Right atrium auricular region (tissue), 2 donors: ENCODE measurements around the gene SPPL3. TPM values are rescaled to one million over a fixed set of nuclear protein-coding genes. Genes with fewer than 3 reads are reported as not detected.

ENCODE experiments used
- DNase-seq: peaks from one replicate; pipeline ENCODE4 v3.0.0-alpha.2; 2019; ENCODE audit warnings: low spot score
- H3K27ac ChIP-seq, 2 donors: fragments of 200-600 bp; sonication (generic); 1 replicate in 1 of 2; 2 replicates in 1 of 2; pipeline ENCODE4 v1.5.1; 2016 to 2019
- H3K27me3 ChIP-seq, 2 donors: fragments of 200-600 bp; sonication (generic); one replicate each; pipeline versions ENCODE4 v1.5.1 to v1.6.0; 2017 to 2019
- H3K36me3 ChIP-seq: fragments of 200-600 bp; sonication (generic); one replicate; pipeline ENCODE4 v1.5.1; 2016
- H3K4me1 ChIP-seq, 2 donors: fragments of 200-600 bp; sonication (generic); one replicate each; pipeline versions ENCODE4 v1.5.1 to v1.6.0; 2017 to 2019
- H3K4me3 ChIP-seq, 2 donors: fragments of 200-600 bp; sonication (generic); 1 replicate in 1 of 2; 2 replicates in 1 of 2; pipeline ENCODE4 v1.5.1; 2017 to 2019; ENCODE audit warnings: mild to moderate bottlenecking in 1 of 2, moderate library complexity in 1 of 2
- H3K9me3 ChIP-seq, 2 donors: fragments of 200-600 bp; sonication (generic); one replicate each; pipeline ENCODE4 v1.5.1; 2019
- CTCF ChIP-seq, 2 donors: fragments of 200-600 bp; sonication (generic); IDR thresholded peaks; one replicate each; pipeline ENCODE4 v1.5.1; 2019; ENCODE audit warnings: antibody characterized with exemption in 2 of 2
- total RNA-seq, 2 donors: library from RNA; depleted of rRNA; stranded (reverse); fragments of >200 nt; gene quantifications; one replicate each; pipeline ENCODE4 v1.1.0, GENCODE V29; 2016

Gene SPPL3
- total RNA-seq, 2 donors from 2014 or later = 13.8 to 16.5 TPM

DNA sequence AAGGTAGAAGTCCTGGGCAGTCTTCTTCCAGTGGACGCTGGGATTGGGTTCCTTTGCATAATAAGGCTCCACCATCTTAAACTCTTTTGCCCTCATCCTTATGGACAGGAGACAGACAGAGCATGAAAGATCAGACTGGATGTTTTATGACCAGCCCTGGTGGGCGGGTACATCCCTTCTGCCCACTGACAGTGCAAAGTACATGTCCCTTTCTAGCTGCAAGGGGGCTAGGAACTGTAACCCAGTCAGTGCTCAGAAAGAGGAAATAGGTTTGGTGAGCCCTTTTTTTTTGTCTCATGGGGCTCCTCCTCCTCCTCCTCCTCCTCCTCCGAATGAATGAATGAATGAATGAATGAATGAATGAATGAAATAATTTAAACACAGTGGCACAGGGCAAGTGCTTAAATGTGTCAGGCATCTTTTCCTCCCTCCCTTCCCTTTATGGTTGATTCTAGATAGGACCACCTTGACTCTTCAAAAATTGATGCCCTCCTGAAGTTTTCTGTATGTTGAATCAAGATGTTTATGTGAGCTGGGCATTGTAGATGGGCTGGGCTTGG is 37.8 kb upstream of the SPPL3 start:
- H3K27me3 ChIP-seq = no peaks in the 10 kb centered on the region
- no peak overlapping the region for H3K4me3 ChIP-seq
- H3K9me3 ChIP-seq = no peaks in the 10 kb centered on the region
- H3K4me1 ChIP-seq = no peaks in the 10 kb centered on the region
- no peak for DNase-seq
- no peak overlapping the region for H3K27ac ChIP-seq
- H3K36me3 ChIP-seq = no peaks in the 10 kb centered on the region
- no peak for TF ChIP-seq CTCF (IDR thresholded peaks at IDR 0.05)

DNA sequence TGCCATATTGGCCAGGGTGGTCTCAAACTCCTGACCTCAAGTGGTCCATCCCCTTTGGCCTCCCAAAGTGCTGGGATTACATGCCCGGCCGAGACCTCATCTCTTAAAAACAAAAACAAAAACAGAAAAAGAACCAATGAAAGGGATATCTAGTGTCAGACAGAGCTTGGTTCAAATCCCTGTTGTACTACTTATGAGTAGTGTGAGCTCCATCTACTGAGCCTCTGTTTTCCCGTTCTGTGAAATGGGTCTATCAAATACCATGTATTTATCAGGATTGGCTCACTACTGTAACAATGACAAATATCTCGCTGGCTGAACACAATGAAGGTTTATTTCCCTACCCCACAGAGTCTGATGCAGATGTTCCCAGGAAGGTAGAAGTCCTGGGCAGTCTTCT is 37.3 kb upstream of the SPPL3 start:
- Histone ChIP-seq H3K27ac (no peak overlapping the region), H3K4me3 (no peak overlapping the region), H3K9me3 (no peaks in the 10 kb centered on the region), H3K27me3 (no peaks in the 10 kb centered on the region), H3K4me1 (no peaks in the 10 kb centered on the region), H3K36me3 (no peaks in the 10 kb centered on the region)
- DNase-seq = no peak
- no peak for TF ChIP-seq CTCF (IDR thresholded peaks at IDR 0.05)

DNA sequence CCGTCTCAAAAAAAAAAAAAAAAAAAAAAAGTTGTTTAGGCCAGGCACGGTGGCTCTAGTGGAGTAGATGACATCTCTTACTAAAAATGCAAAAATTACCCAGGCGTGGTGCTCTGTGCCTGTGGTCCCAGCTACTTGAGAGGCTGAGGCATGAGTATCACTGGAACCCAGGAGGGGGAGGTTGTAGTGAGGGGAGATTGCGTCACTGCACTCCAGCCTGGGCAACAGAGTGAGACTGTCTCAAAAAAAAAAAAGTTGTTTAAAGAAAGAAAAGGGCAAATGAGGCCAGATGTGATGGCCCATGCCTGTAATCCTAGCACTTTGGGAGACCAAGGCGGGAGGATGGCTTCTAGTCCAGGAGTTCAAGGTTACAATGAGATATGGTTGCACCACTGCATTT is 36.6 kb upstream of the SPPL3 start:
- DNase-seq = no peak
- no peaks in the 10 kb centered on the region for H3K36me3 ChIP-seq
- no peak overlapping the region for H3K4me3 ChIP-seq
- H3K4me1 ChIP-seq = no peaks in the 10 kb centered on the region
- no peaks in the 10 kb centered on the region for H3K27me3 ChIP-seq
- no peak overlapping the region for H3K27ac ChIP-seq
- TF ChIP-seq CTCF (IDR thresholded peaks at IDR 0.05) = no peak
- H3K9me3 ChIP-seq = no peaks in the 10 kb centered on the region

- TF ChIP-seq CTCF (IDR thresholded peaks at IDR 0.05) = no peak
- Histone ChIP-seq H3K9me3 (no peaks in the 10 kb centered on the region), H3K27ac (no peak overlapping the region)
Measured at GRCh38 chr12:120940006-120940405, 35.8 kb upstream of the SPPL3 start.

DNA sequence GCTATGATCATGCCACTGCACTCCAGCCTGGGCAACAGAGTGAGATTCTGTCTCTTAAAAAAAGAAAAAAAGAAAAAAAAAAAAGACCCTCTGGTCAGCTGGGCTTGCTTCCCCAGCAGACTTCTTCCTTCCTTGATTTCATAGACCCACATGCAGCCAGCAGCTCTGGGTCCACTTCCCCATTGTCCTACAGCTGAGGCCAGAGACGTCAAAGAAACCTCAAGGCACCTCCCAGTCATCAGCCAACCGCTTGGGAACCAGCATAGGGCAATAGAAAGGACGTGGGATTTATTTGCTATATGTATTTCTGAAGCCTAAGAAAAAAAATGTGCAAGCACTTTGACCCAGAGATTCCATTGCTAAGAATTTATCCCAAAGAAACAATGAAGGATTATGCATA is 35.4 kb upstream of the SPPL3 start:
- Histone ChIP-seq H3K9me3 (no peaks in the 10 kb centered on the region), H3K27me3 (no peaks in the 10 kb centered on the region), H3K27ac (no peak overlapping the region), H3K4me3 (no peak overlapping the region), H3K4me1 (no peaks in the 10 kb centered on the region), H3K36me3 (no peaks in the 10 kb centered on the region)
- no peak for DNase-seq
- TF ChIP-seq CTCF (IDR thresholded peaks at IDR 0.05) = no peak

More at GRCh38 chr12:120940006-120940405, 35.8 kb upstream of the SPPL3 start:
- H3K36me3 ChIP-seq = no peaks in the 10 kb centered on the region
- DNase-seq = no peak
- no peaks in the 10 kb centered on the region for H3K27me3 ChIP-seq
- no peaks in the 10 kb centered on the region for H3K4me1 ChIP-seq
- H3K4me3 ChIP-seq = no peak overlapping the region

- H3K4me1 ChIP-seq = no peaks in the 10 kb centered on the region
- no peak for DNase-seq
- no peak for TF ChIP-seq CTCF (IDR thresholded peaks at IDR 0.05)
- H3K9me3 ChIP-seq = no peaks in the 10 kb centered on the region
- H3K4me3 ChIP-seq = no peak overlapping the region
- no peaks in the 10 kb centered on the region for H3K36me3 ChIP-seq
- no peaks in the 10 kb centered on the region for H3K27me3 ChIP-seq
- no peak overlapping the region for H3K27ac ChIP-seq
Measured at GRCh38 chr12:120938496-120938895, 34.3 kb upstream of the SPPL3 start.
